ENCODE measurements around the gene BRD7. TPM values are rescaled to one million over a fixed set of nuclear protein-coding genes. Genes with fewer than 3 reads are reported as not detected.

BRD7 gene
- total and polyA plus RNA-seq, 10 of the 15 experiments (the other 5 are each of a cell fraction or from before 2014, with no cell fraction given): 16.9 to 74.7 (median 52.0) TPM

DNA sequence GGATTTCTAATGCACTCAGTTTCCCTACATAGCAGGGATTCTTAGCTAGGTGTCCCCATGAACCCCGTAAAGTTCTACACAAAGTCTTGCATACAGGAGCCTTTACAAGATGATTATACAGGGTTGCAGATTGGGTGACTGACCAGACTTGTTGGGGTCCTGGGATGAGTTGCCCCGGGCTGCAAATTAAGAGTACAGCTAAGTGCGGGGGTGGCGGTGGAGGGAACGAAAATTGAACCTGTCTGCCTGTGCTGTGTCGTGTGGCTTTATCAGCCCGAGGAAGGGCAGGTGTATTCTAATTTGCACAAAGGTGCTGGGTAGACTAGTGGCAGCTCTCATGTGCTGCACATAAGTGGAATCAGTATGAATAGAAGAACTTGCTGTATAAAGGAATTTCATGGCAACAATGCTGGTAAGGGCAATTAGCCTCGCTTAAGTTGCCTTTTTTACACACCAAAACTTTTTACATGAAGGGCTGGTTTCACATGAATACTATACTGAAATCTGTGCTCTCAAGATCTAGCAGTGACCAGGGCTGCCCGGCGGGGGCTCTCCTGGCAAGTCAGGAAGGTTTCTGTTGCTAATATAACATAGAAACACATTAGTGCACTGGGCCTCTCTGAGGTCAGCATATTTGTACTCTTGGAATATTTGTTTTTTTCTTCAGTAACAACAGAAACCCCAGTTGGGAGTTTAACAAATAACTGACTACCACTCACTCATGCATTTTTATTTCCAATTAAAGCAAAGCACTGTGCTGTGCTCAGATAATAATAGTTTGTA lies 51.7 kb downstream of the BRD7 start:
- BruUV-seq (replicated peaks): TSS peak; percentile 27
- no peaks in the 10 kb centered on the region for H3K79me2 ChIP-seq (ENCODE audit: control insufficient read depth, insufficient read depth, low read length)
- H3K4me3 ChIP-seq: no peak overlapping the region
- no peaks in the 10 kb centered on the region for H3K27me3 ChIP-seq (replicated peaks in 1 of 2; ENCODE audit: control insufficient read depth in 2 of 2, insufficient read depth in 2 of 2, low read length in 1 of 2)
- FAIRE-seq (no peak), ATAC-seq (no peak), DNase-seq (ENCODE audit: low read depth, low spot score) (no peak)
- RAD21 ChIA-PET (ENCODE audit: unreplicated experiment): no interaction called here
- no peak overlapping the region for H3K4me2 ChIP-seq (ENCODE audit: control insufficient read depth, insufficient read depth)
- SMC1A ChIA-PET (ENCODE audit: uncharacterized antibody, unreplicated experiment): interaction anchor here (1.4 kb wide), 1 partner anchor 13 kb away, joined by 3 read pairs; no protein-coding TSS in a partner anchor
- TF ChIP-seq NKRF (conservative IDR thresholded peaks at IDR 0.05): no peak
- TF ChIP-seq TCF3 (IDR thresholded peaks at IDR 0.05; ENCODE audit: borderline replicate concordance, insufficient read depth, low read depth, low read length): no peak
- TF ChIP-seq, protein P1, sequence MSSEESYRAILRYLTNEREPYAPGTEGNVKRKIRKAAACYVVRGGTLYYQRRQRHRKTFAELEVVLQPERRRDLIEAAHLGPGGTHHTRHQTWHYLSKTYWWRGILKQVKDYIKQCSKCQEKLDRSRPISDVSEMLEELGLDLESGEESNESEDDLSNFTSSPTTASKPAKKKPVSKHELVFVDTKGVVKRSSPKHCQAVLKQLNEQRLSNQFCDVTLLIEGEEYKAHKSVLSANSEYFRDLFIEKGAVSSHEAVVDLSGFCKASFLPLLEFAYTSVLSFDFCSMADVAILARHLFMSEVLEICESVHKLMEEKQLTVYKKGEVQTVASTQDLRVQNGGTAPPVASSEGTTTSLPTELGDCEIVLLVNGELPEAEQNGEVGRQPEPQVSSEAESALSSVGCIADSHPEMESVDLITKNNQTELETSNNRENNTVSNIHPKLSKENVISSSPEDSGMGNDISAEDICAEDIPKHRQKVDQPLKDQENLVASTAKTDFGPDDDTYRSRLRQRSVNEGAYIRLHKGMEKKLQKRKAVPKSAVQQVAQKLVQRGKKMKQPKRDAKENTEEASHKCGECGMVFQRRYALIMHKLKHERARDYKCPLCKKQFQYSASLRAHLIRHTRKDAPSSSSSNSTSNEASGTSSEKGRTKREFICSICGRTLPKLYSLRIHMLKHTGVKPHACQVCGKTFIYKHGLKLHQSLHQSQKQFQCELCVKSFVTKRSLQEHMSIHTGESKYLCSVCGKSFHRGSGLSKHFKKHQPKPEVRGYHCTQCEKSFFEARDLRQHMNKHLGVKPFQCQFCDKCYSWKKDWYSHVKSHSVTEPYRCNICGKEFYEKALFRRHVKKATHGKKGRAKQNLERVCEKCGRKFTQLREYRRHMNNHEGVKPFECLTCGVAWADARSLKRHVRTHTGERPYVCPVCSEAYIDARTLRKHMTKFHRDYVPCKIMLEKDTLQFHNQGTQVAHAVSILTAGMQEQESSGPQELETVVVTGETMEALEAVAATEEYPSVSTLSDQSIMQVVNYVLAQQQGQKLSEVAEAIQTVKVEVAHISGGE (CRISPR knock-in tag; IDR thresholded peaks at IDR 0.05): no peak
- TF ChIP-seq ZNF24 (IDR thresholded peaks at IDR 0.05): no peak
- TF ChIP-seq CBX5 (IDR thresholded peaks at IDR 0.05; ENCODE audit: low read depth): no peak
- no peak for TF ChIP-seq E2F4 (IDR thresholded peaks at IDR 0.05; ENCODE audit: low read depth, low read length)
- no peak for TF ChIP-seq SMAD1 (IDR thresholded peaks at IDR 0.05; ENCODE audit: low read depth, partially characterized antibody)
- no peak for TF ChIP-seq E4F1 (IDR thresholded peaks at IDR 0.05; ENCODE audit: borderline replicate concordance, partially characterized antibody)
- TF ChIP-seq RELA (IDR thresholded peaks at IDR 0.05; ENCODE audit: borderline replicate concordance, partially characterized antibody): no peak
- TF ChIP-seq STAT1 (conservative IDR thresholded peaks at IDR 0.05): no peak
- no peak for TF ChIP-seq LARP7 (IDR thresholded peaks at IDR 0.05)
- no peak for TF ChIP-seq ATF7 (IDR thresholded peaks at IDR 0.05; ENCODE audit: low read depth)
- TF ChIP-seq RUNX3 (IDR thresholded peaks at IDR 0.05; ENCODE audit: low read length): no peak
- peaks cover 31 to 44% of the 10 kb centered on the region in 2 experiments for H3K36me3 ChIP-seq (ENCODE audit: control insufficient read depth in 2 of 2, insufficient read depth in 2 of 2, low read length in 1 of 2)
- H3K4me1 ChIP-seq (ENCODE audit: control insufficient read depth, insufficient read depth, low read length): no peaks in the 10 kb centered on the region
- intact Hi-C loops (cut with micrococcal nuclease; ENCODE audit: unreplicated experiment) (no loop called here), in situ Hi-C loops (cut with MboI) (no loop called here)
- H3K9ac ChIP-seq (ENCODE audit: control insufficient read depth, insufficient read depth, low read length): no peak overlapping the region
- H4K20me1 ChIP-seq (ENCODE audit: control insufficient read depth, insufficient read depth): no peaks in the 10 kb centered on the region
- H3K9me3 ChIP-seq (replicated peaks; ENCODE audit: control insufficient read depth, insufficient read depth, low read length): no peaks in the 10 kb centered on the region
- 87% methylated on average over 10 of the region's 10 CpGs for WGBS (ENCODE audit: insufficient coverage, insufficient replicate concordance, low lambda C conversion rate, missing lambda C conversion rate)
- H3K27ac ChIP-seq (ENCODE audit: control insufficient read depth, insufficient read depth): no peak overlapping the region
- CTCF ChIA-PET: interaction anchor here (1.0 kb wide), 1 partner anchor 430 kb away, joined by 3 read pairs; no protein-coding TSS in a partner anchor
- POLR2A ChIA-PET: no interaction called here
- no peak overlapping the region for H2AFZ ChIP-seq (ENCODE audit: control insufficient read depth, low read depth, low read length)

Measured in GM12878 (cell line).